ENCODE results near the gene SUN2. TPM values are rescaled to one million over a fixed set of nuclear protein-coding genes. Genes with fewer than 3 reads are reported as not detected.
A peak's percentile ranks its signal among the peaks of the same experiment; 100 is the strongest.

Gene SUN2
- total and polyA plus RNA-seq, 2 of the 4 experiments (the other 2 are of a cell fraction) = 27.8 to 50.0 TPM

DNA sequence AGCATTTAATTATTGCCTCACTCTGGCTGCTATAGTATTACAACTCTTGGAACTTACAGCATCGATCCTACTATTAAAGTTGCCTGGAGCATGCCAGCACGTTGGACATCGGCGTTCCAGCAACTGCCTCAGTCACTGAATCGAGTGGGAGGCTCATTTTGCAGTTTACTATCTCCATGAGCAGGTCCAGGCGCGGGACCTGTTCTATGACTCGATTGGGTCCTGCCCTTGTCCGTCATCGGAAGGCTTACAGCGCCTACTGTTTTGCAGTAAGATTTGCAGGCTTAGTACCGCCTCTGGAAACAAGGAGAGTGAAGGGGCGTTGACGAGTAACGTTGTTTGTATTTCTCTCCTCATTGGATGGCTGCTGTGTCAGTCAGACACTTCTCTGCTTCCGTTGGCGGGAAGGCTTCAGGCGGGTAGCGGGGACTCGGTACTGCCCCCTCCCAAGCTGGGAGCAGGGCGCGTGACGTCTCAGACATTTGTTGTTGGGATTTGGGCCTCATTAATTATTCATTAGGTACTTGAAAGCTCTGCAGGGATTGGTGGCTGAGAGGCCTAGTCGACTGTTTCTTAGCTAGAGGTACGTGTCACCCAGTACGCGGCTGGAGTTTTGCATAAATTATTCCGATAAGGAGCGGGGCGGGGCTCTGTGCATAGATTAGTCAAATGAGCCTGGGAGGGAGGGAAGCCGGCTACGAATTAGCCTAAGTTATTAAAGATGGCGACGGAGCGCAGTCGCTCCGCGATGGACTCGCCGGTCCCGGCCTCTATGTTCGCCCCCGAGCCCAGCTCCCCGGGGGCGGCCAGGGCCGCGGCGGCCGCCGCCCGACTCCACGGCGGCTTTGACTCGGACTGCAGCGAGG, 50.3 kb downstream of the SUN2 start, which contains the start of gene GTPBP1 (continued):
- TF ChIP-seq, protein P1, sequence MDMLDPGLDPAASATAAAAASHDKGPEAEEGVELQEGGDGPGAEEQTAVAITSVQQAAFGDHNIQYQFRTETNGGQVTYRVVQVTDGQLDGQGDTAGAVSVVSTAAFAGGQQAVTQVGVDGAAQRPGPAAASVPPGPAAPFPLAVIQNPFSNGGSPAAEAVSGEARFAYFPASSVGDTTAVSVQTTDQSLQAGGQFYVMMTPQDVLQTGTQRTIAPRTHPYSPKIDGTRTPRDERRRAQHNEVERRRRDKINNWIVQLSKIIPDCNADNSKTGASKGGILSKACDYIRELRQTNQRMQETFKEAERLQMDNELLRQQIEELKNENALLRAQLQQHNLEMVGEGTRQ (IDR thresholded peaks at IDR 0.05; ENCODE audit: low read depth, low read length) = peak; percentile 82
- no peak; the same call in 1 of the 2 replicates for TF ChIP-seq FOS (IDR thresholded peaks at IDR 0.05; ENCODE audit: low read depth, low read length)
- TF ChIP-seq RCOR1 (IDR thresholded peaks at IDR 0.05; ENCODE audit: insufficient replicate concordance, low read length) = no peak
